ENCODE measurements around the gene SLC25A23. TPM values are rescaled to one million over a fixed set of nuclear protein-coding genes. Genes with fewer than 3 reads are reported as not detected.
A peak's percentile ranks its signal among the peaks of the same experiment; 100 is the strongest.

Gene SLC25A23
- total and polyA plus RNA-seq, 4 donors: 9.3 to 34.6 (median 22.7) TPM

DNA sequence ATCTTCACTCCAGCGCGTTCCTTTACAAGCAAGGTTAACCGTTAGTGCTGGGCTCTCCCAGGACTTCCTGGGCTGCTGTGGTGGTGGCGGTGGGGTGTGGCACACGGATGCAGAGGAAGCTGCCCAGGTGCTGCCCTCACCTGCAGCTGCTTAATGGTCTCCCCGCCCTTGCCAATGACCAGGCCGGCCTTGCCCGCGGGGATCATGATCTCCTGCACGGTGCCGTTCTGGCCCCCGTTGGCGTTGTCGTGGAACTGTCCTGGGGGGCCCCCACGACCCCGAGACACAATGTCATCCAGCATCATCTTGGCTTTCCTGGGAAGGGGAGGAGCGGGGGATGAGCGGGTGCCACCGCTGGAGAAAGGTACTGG is 41.0 kb downstream of the SLC25A23 start:
- DNase-seq (ENCODE audit: low spot score): no peak
- no peak for TF ChIP-seq RXRA (IDR thresholded peaks at IDR 0.05)
- TF ChIP-seq, protein P1, sequence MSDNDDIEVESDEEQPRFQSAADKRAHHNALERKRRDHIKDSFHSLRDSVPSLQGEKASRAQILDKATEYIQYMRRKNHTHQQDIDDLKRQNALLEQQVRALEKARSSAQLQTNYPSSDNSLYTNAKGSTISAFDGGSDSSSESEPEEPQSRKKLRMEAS (IDR thresholded peaks at IDR 0.05): no peak
- TF ChIP-seq NR2F2 (IDR thresholded peaks at IDR 0.05): no peak
- no peak for TF ChIP-seq HNF4G (IDR thresholded peaks at IDR 0.05)
- no peak for TF ChIP-seq YY1 (IDR thresholded peaks at IDR 0.05)
- no peak for TF ChIP-seq JUND (IDR thresholded peaks at IDR 0.05)
- no peak for TF ChIP-seq FOXA2 (IDR thresholded peaks at IDR 0.05)
- TF ChIP-seq, protein P2, sequence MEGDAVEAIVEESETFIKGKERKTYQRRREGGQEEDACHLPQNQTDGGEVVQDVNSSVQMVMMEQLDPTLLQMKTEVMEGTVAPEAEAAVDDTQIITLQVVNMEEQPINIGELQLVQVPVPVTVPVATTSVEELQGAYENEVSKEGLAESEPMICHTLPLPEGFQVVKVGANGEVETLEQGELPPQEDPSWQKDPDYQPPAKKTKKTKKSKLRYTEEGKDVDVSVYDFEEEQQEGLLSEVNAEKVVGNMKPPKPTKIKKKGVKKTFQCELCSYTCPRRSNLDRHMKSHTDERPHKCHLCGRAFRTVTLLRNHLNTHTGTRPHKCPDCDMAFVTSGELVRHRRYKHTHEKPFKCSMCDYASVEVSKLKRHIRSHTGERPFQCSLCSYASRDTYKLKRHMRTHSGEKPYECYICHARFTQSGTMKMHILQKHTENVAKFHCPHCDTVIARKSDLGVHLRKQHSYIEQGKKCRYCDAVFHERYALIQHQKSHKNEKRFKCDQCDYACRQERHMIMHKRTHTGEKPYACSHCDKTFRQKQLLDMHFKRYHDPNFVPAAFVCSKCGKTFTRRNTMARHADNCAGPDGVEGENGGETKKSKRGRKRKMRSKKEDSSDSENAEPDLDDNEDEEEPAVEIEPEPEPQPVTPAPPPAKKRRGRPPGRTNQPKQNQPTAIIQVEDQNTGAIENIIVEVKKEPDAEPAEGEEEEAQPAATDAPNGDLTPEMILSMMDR (IDR thresholded peaks at IDR 0.05; ENCODE audit: low read depth, low read length, missing input control): no peak
- no peak for TF ChIP-seq GABPA (IDR thresholded peaks at IDR 0.05 in 1 of 2, conservative IDR thresholded peaks at IDR 0.05 in 1 of 2)
- TF ChIP-seq, protein P3, sequence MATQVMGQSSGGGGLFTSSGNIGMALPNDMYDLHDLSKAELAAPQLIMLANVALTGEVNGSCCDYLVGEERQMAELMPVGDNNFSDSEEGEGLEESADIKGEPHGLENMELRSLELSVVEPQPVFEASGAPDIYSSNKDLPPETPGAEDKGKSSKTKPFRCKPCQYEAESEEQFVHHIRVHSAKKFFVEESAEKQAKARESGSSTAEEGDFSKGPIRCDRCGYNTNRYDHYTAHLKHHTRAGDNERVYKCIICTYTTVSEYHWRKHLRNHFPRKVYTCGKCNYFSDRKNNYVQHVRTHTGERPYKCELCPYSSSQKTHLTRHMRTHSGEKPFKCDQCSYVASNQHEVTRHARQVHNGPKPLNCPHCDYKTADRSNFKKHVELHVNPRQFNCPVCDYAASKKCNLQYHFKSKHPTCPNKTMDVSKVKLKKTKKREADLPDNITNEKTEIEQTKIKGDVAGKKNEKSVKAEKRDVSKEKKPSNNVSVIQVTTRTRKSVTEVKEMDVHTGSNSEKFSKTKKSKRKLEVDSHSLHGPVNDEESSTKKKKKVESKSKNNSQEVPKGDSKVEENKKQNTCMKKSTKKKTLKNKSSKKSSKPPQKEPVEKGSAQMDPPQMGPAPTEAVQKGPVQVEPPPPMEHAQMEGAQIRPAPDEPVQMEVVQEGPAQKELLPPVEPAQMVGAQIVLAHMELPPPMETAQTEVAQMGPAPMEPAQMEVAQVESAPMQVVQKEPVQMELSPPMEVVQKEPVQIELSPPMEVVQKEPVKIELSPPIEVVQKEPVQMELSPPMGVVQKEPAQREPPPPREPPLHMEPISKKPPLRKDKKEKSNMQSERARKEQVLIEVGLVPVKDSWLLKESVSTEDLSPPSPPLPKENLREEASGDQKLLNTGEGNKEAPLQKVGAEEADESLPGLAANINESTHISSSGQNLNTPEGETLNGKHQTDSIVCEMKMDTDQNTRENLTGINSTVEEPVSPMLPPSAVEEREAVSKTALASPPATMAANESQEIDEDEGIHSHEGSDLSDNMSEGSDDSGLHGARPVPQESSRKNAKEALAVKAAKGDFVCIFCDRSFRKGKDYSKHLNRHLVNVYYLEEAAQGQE (IDR thresholded peaks at IDR 0.05): no peak
- no peak for TF ChIP-seq RAD21 (IDR thresholded peaks at IDR 0.05)
- TF ChIP-seq EGR1 (IDR thresholded peaks at IDR 0.05; ENCODE audit: low read depth in 2 of 2): no peak
- Histone ChIP-seq H3K4me3 (ENCODE audit: low read depth in 1 of 3, low read length in 3 of 3) (no peak overlapping the region), H3K27me3 (ENCODE audit: control insufficient read depth in 4 of 4, insufficient read depth in 4 of 4, low read length in 3 of 4) (no peaks in the 10 kb centered on the region), H3K4me1 (ENCODE audit: control insufficient read depth in 4 of 4, insufficient read depth in 4 of 4, low read length in 3 of 4) (peaks cover 1 to 23% (median 14%) of the 10 kb centered on the region in 4 donors), H3K9ac (ENCODE audit: low read depth in 1 of 2, low read length in 2 of 2) (no peak overlapping the region), H3K27ac (ENCODE audit: low read depth in 1 of 2, low read length in 2 of 2) (no peak overlapping the region), H3K9me3 (ENCODE audit: control insufficient read depth in 4 of 4, low read length in 3 of 4) (no peaks in the 10 kb centered on the region), H3K36me3 (ENCODE audit: control insufficient read depth in 4 of 4, insufficient read depth in 3 of 4, low read depth in 1 of 4, low read length in 3 of 4) (peaks cover 24 to 70% (median 53%) of the 10 kb centered on the region in 4 donors)
- 91% methylated on average over 19 of the region's 19 CpGs for WGBS

DNA sequence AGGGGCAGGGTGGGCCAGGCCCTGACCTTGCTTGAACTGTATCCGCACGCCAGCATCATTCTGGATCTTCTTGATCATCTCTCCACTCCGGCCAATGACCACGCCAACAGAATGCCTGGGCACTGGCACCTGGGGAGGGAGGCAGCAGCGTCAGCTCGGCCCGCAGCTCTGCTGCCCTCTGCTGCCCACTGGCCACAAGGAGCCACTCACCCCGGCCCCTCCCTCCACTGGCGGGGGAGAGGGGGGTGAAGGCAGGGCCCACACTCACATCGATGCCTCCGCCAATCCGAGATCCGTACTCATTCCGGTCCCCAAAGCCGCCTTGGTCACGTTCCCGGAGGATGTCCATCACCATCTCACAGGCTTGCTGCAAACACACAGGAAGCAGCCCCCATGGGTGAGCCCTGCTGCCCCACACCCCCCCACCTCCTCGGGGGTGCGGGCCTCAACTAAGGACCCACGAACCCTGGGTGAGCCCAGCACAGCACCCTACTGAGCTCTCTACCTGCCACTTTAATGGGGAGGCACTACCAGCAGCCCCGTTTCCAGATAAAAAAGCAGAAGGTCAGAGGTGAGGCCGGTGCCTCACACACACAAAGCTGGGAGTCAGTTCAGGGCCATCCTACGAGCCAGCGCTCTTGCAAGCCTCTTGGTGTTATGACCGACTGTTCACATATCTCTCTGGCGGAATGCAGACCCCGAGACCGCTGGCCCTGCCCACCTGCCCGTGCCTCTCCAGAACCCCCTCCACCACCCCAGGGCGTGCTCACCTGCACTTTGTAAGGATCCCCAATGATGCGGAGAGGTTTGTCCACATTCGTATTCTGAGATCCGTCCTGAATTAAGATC is 41.7 kb downstream of the SLC25A23 start:
- Histone ChIP-seq H3K27me3 (ENCODE audit: control insufficient read depth in 4 of 4, insufficient read depth in 4 of 4, low read length in 3 of 4) (no peaks in the 10 kb centered on the region), H3K9ac (ENCODE audit: low read depth in 1 of 2, low read length in 2 of 2) (no peak overlapping the region), H3K4me3 (ENCODE audit: low read depth in 1 of 3, low read length in 3 of 3) (no peak overlapping the region), H3K4me1 (ENCODE audit: control insufficient read depth in 4 of 4, insufficient read depth in 4 of 4, low read length in 3 of 4) (peaks cover 1 to 17% (median 9%) of the 10 kb centered on the region in 4 donors), H3K9me3 (ENCODE audit: control insufficient read depth in 4 of 4, low read length in 3 of 4) (no peaks in the 10 kb centered on the region), H3K36me3 (ENCODE audit: control insufficient read depth in 4 of 4, insufficient read depth in 3 of 4, low read depth in 1 of 4, low read length in 3 of 4) (peaks cover 24 to 70% (median 53%) of the 10 kb centered on the region in 4 donors), H3K27ac (ENCODE audit: low read depth in 1 of 2, low read length in 2 of 2) (no peak overlapping the region)
- TF ChIP-seq JUND (IDR thresholded peaks at IDR 0.05) (no peak), NR2F2 (IDR thresholded peaks at IDR 0.05) (no peak), GABPA (IDR thresholded peaks at IDR 0.05 in 1 of 2, conservative IDR thresholded peaks at IDR 0.05 in 1 of 2) (no peak), RAD21 (IDR thresholded peaks at IDR 0.05) (peak in 1 of 2 donors; percentile 65)
- TF ChIP-seq, protein P2 (IDR thresholded peaks at IDR 0.05; ENCODE audit: low read depth, low read length, missing input control): peak; percentile 18
- WGBS: 78% methylated on average over 33 of the region's 33 CpGs
- no peak for DNase-seq (ENCODE audit: low spot score)
